ENCODE data around the gene SYT11. TPM values are rescaled to one million over a fixed set of nuclear protein-coding genes. Genes with fewer than 3 reads are reported as not detected.

Gene SYT11, protein sequence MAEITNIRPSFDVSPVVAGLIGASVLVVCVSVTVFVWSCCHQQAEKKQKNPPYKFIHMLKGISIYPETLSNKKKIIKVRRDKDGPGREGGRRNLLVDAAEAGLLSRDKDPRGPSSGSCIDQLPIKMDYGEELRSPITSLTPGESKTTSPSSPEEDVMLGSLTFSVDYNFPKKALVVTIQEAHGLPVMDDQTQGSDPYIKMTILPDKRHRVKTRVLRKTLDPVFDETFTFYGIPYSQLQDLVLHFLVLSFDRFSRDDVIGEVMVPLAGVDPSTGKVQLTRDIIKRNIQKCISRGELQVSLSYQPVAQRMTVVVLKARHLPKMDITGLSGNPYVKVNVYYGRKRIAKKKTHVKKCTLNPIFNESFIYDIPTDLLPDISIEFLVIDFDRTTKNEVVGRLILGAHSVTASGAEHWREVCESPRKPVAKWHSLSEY
- total RNA-seq (ENCODE audit: unreplicated experiment), result 15.4 TPM
- long read RNA-seq, result 0 reads

DNA sequence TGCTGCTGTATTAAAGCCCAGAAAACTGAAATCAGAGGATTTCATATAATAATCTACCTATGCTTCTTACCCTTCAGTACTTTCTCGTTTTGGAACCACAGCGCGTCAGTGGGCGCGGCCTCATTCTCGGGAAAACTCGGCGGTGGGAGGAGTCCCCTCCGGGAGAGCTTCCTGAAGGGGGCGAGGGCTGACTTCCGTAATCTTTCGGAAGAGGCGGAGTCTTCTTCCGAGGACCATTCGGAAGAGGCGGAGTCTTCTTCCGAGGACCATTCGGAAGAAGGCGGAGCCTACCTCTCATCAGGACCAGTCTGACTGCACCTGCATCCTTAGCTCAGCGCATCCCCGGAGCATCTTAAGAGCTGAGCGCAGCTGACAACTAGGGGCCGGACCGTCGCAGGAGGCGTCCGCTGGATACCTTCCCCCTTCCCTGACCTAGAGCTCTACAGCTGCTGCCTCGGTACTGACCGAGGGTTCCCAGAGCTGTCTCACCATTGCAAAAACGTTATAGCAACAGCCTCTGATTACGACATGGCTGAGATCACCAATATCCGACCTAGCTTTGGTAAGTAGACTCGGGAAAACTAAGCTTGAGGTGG, at the start of gene SYT11:
TSS of gene SYT11 (plus strand) at position 334 of the 596 bp plus-strand sequence. CDS start at position 529, 195 bp downstream.
- Mint-ChIP-seq H3K4me1 (ENCODE audit: unreplicated experiment) (peaks cover 22% of the 10 kb centered on the region), H3K36me3 (ENCODE audit: low read depth, unreplicated experiment) (peaks cover 5% of the 10 kb centered on the region), H3K27me3 (ENCODE audit: unreplicated experiment) (peaks cover 14% of the 10 kb centered on the region), H3K9me3 (ENCODE audit: unreplicated experiment) (no peaks in the 10 kb centered on the region), H3K27ac (ENCODE audit: unreplicated experiment) (peak within 1 kb of the TSS; percentile 88), H3K4me3 (ENCODE audit: unreplicated experiment) (peak within 1 kb of the TSS; percentile 87)
- TF ChIP-seq, protein P1, sequence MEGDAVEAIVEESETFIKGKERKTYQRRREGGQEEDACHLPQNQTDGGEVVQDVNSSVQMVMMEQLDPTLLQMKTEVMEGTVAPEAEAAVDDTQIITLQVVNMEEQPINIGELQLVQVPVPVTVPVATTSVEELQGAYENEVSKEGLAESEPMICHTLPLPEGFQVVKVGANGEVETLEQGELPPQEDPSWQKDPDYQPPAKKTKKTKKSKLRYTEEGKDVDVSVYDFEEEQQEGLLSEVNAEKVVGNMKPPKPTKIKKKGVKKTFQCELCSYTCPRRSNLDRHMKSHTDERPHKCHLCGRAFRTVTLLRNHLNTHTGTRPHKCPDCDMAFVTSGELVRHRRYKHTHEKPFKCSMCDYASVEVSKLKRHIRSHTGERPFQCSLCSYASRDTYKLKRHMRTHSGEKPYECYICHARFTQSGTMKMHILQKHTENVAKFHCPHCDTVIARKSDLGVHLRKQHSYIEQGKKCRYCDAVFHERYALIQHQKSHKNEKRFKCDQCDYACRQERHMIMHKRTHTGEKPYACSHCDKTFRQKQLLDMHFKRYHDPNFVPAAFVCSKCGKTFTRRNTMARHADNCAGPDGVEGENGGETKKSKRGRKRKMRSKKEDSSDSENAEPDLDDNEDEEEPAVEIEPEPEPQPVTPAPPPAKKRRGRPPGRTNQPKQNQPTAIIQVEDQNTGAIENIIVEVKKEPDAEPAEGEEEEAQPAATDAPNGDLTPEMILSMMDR (IDR thresholded peaks at IDR 0.05; ENCODE audit: unreplicated experiment), result no peak
- DNase-seq (ENCODE audit: low spot score), result peak; percentile 91

DNA sequence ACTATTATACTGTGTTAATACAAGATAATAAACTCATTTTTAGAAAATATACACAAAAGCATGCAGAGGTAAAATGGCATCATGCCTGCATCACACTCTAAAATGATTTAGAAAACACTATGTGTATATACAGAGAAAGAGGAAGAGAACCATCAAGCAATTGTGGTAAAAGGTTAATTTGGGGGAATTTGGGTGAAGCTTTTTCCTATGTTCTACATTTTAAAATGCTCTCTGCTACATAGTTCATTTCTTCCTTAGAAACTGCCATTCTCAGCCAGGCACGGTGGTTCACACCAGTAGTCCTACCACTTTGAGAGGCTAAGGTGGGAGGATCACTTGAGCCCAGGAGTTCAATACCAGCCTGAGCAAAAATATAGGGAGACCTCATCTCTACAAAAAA, 46.5 kb upstream of the SYT11 start:
- DNase-seq (ENCODE audit: low spot score), result no peak
- Mint-ChIP-seq H3K4me1 (ENCODE audit: unreplicated experiment) (no peaks in the 10 kb centered on the region), H3K36me3 (ENCODE audit: low read depth, unreplicated experiment) (peaks cover 26% of the 10 kb centered on the region), H3K4me3 (ENCODE audit: unreplicated experiment) (no peak overlapping the region), H3K9me3 (ENCODE audit: unreplicated experiment) (no peaks in the 10 kb centered on the region), H3K27ac (ENCODE audit: unreplicated experiment) (no peak overlapping the region), H3K27me3 (ENCODE audit: unreplicated experiment) (no peaks in the 10 kb centered on the region)
- TF ChIP-seq, protein P1 (IDR thresholded peaks at IDR 0.05; ENCODE audit: unreplicated experiment), result no peak

DNA sequence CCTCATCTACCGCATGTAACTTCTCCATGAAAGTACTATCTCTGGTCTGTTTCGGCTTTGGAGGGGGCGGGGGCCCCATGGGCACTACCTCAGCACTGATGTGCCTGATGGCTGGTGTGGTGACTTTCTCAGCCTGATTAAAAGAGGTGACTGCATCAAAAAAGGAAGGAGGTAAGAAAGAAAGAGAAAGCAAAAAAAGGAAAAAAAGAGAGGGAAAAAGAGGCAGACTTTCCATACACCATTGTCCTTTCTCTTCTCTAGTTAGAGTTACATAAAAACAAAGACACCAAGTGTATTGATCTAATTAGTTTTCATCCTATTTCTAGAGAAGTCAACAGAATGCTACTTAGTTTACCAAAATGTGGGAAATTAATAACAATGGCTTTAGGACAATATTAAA, 45.7 kb upstream of the SYT11 start:
- Mint-ChIP-seq H3K27me3 (ENCODE audit: unreplicated experiment) (no peaks in the 10 kb centered on the region), H3K4me3 (ENCODE audit: unreplicated experiment) (peak overlapping the region; percentile 76), H3K9me3 (ENCODE audit: unreplicated experiment) (no peaks in the 10 kb centered on the region), H3K36me3 (ENCODE audit: low read depth, unreplicated experiment) (peaks cover 26% of the 10 kb centered on the region), H3K27ac (ENCODE audit: unreplicated experiment) (no peak overlapping the region), H3K4me1 (ENCODE audit: unreplicated experiment) (no peaks in the 10 kb centered on the region)
- TF ChIP-seq, protein P1 (IDR thresholded peaks at IDR 0.05; ENCODE audit: unreplicated experiment), result no peak
- DNase-seq (ENCODE audit: low spot score), result no peak

DNA sequence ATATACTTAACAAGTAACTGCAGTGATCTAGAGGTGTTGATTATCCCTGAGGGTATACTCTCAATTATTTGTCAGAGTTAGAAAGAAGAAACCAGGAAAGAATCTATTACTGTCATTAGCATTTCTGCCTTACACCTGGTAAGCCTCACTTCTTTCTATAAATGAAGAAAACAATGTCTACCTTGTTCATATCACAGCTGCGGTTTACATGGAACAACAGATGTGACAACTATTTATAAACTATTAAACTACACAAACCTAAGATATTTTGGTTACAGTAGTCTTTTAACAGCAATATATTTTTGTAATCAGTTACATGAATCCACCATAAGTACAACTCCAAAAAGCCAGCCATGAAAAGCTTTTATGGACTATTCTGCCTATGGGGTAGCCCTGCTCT, 43.0 kb upstream of the SYT11 start:
- H3K27me3 Mint-ChIP-seq (ENCODE audit: unreplicated experiment), result peaks cover 1% of the 10 kb centered on the region
- no peak overlapping the region for H3K27ac Mint-ChIP-seq (ENCODE audit: unreplicated experiment)
- no peak for DNase-seq (ENCODE audit: low spot score)
- no peaks in the 10 kb centered on the region for H3K9me3 Mint-ChIP-seq (ENCODE audit: unreplicated experiment)
- no peaks in the 10 kb centered on the region for H3K4me1 Mint-ChIP-seq (ENCODE audit: unreplicated experiment)
- no peak overlapping the region for H3K4me3 Mint-ChIP-seq (ENCODE audit: unreplicated experiment)
- TF ChIP-seq, protein P1 (IDR thresholded peaks at IDR 0.05; ENCODE audit: unreplicated experiment), result no peak
- peaks cover 33% of the 10 kb centered on the region for H3K36me3 Mint-ChIP-seq (ENCODE audit: low read depth, unreplicated experiment)

DNA sequence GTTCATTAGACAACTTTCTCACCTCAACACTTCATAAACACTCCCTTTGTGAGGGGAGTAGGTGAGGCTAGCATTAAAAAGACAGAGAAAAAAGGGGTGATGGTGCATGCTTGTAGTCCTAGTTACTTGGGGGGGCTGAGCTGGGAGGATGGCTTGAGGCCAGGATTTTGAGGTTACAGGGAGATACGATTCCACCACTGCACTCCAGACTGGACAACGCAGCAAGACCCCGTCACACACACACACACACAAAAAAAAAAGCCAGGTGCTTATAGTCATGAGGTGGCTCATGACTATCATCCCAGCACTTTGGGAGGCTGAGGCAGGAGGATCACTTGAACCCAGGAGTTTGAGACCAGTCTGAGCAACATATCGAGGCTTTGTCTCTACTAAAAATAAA, 31.9 kb upstream of the SYT11 start:
- peak overlapping the region; percentile 72 for H3K4me3 Mint-ChIP-seq (ENCODE audit: unreplicated experiment)
- no peak for DNase-seq (ENCODE audit: low spot score)
- H3K27me3 Mint-ChIP-seq (ENCODE audit: unreplicated experiment), result peaks cover 1% of the 10 kb centered on the region
- H3K27ac Mint-ChIP-seq (ENCODE audit: unreplicated experiment), result peak overlapping the region; percentile 57
- H3K9me3 Mint-ChIP-seq (ENCODE audit: unreplicated experiment), result no peaks in the 10 kb centered on the region
- peaks cover 21% of the 10 kb centered on the region for H3K36me3 Mint-ChIP-seq (ENCODE audit: low read depth, unreplicated experiment)
- H3K4me1 Mint-ChIP-seq (ENCODE audit: unreplicated experiment), result no peaks in the 10 kb centered on the region
- TF ChIP-seq, protein P1 (IDR thresholded peaks at IDR 0.05; ENCODE audit: unreplicated experiment), result no peak

All from endothelial cell (in vitro differentiated cells).